ENCODE results near the gene ANKRD23. TPM values are rescaled to one million over a fixed set of nuclear protein-coding genes. Genes with fewer than 3 reads are reported as not detected.

ANKRD23 gene
- total and polyA plus RNA-seq, 2 of the 8 experiments (the other 6 are each of a cell fraction or from before 2014, with no cell fraction given), result 3.4 to 3.5 TPM

DNA sequence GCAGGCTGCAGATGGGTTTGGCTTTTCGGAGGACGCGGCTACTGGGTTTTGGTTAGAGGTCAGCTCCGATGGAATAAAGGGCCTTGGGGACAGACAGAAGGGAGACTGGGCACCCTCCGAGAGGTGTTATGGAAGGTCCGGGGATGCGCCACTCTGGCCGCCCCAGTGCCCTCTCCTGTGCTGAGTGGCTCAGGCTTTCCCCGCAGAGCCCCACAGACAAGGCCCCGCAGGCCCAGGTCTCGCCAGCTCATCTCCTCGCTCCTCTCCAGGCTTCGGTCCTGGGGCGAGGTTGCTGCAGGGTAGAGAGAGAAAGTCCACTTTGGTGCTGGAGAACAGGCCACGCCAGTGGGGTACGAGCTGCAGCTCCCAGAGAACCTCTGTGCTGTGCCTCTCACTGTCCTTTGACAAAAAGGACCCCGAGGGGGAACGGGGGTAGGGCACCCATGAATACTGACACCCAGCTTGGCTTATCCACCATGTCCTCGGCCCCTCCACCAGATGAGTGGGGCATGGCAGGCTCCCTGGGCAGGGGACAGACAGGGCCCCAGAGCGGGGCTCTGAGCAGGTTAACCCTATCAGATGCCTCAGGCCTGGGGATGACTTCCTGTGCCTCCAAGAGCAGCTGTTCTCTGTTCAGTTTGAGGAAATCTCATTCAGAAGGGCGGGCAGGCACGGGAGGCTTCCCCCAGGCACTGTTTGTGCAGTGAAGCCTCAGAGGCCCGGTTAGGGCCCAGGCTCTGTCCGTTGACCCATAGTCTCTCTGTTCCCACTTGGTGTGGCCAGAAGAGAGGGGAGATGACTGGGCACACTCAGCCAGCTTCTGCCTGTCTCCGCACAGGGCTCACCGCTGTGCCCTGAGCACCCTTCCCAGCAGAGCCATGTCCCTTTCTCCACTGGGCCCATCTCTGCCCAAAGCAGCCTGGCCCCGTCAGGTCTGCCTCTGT is 43.5 kb downstream of the ANKRD23 start (continued):
- TF ChIP-seq, protein P1, sequence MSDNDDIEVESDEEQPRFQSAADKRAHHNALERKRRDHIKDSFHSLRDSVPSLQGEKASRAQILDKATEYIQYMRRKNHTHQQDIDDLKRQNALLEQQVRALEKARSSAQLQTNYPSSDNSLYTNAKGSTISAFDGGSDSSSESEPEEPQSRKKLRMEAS (IDR thresholded peaks at IDR 0.05), result no peak

All from H1 (cell line).